RWPE1 (cell line): ENCODE data around the gene EXOC2.

ENCODE experiments used
- CTCF ChIA-PET: fragments of 350-600 bp; sonication (Branson Sonifier 250); formaldehyde crosslinking; extraction: SDS; loops from one replicate; lab custom pipeline; 2021; lab: Yijun Ruan, JAX
- POLR2A ChIA-PET: fragments of 400-600 bp; formaldehyde crosslinking; extraction: SDS; loops from one replicate; lab custom pipeline; 2020; ENCODE audit warnings: antibody characterized with exemption; ENCODE audit not compliant: low non-redundant PET; lab: Yijun Ruan, JAX
- DNase-seq: peaks from one replicate; pipeline ENCODE4 v3.0.0; 2012; ENCODE audit warnings: low spot score
- H3K27ac ChIP-seq: fragments of 450-650 bp; 2 replicates; pipeline ENCODE4 v1.5.1; 2017
- CTCF ChIP-seq: fragments of 450-650 bp; conservative IDR thresholded peaks from 2 replicates; pipeline ENCODE4 v1.5.1; 2017; ENCODE audit warnings: low read depth, mild to moderate bottlenecking

Gene EXOC2

GRCh38 chr6:718345-718744 lies 25.4 kb upstream of the EXOC2 start:
- no peak for TF ChIP-seq CTCF

GRCh38 chr6:717135-717534 lies 24.2 kb upstream of the EXOC2 start:
- ChIA-PET CTCF (interaction anchor here (0.6 kb wide), 1 partner anchor 619 kb away, joined by 3 read pairs; no protein-coding TSS in a partner anchor), POLR2A (no interaction called here)
- no peak for DNase-seq

More at GRCh38 chr6:718345-718744, 25.4 kb upstream of the EXOC2 start:
- DNase-seq = no peak
- H3K27ac ChIP-seq = no peak overlapping the region
- CTCF ChIA-PET = no interaction called here
- POLR2A ChIA-PET = no interaction called here

GRCh38 chr6:715709-716491 lies 23.0 kb upstream of the EXOC2 start:
- CTCF ChIA-PET = no interaction called here

More at GRCh38 chr6:717135-717534, 24.2 kb upstream of the EXOC2 start:
- TF ChIP-seq CTCF = no peak
- no peak overlapping the region for H3K27ac ChIP-seq

GRCh38 chr6:714100-714499 lies 21.2 kb upstream of the EXOC2 start:
- no peak overlapping the region for H3K27ac ChIP-seq
- TF ChIP-seq CTCF = no peak
- CTCF ChIA-PET = interaction anchor here (1.1 kb wide), 1 partner anchor 8 kb away, joined by 3 read pairs; no protein-coding TSS in a partner anchor
- DNase-seq = no peak
- POLR2A ChIA-PET = no interaction called here

More at GRCh38 chr6:715709-716491, 23.0 kb upstream of the EXOC2 start:
- DNase-seq = no peak
- no peak overlapping the region for H3K27ac ChIP-seq
- POLR2A ChIA-PET = no interaction called here
- no peak for TF ChIP-seq CTCF

DNA sequence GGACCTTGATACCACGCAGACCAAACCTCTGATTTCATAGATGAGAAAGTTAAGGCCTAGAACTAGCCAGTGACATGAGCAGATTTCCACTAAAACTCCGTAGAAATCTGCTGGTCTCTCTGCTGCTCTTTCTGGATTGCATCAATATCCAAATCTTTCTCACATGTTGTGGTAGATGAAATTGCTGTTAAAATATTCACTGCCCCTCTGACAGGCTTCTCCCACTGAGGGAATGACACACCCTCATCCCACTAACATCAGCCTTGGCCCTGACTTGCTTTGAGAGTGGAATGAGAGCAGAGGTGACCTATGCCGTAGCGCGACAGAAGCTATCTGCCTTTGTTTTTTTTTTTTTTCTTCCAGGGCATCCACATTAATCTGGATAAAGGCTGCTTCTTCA lies 20.4 kb upstream of the EXOC2 start:
- no peak for DNase-seq
- H3K27ac ChIP-seq = no peak overlapping the region
- ChIA-PET CTCF (interaction anchor here (1.1 kb wide), 1 partner anchor 8 kb away, joined by 3 read pairs; no protein-coding TSS in a partner anchor), POLR2A (no interaction called here)
- no peak for TF ChIP-seq CTCF

- no peak for TF ChIP-seq CTCF
- no peak overlapping the region for H3K27ac ChIP-seq
- CTCF ChIA-PET = no interaction called here
- POLR2A ChIA-PET = no interaction called here
- no peak for DNase-seq
Measured at GRCh38 chr6:712805-713204, 19.9 kb upstream of the EXOC2 start.
